HL-60 (cell line): Measurements from ENCODE around the gene SLC35F3.

Source experiments
- DNase-seq, 2 experiments: peaks; one replicate each; pipeline ENCODE4 v3.0.0-alpha.2; 2010 to 2020; ENCODE audit warnings: low read depth in 1 of 2, low spot score in 1 of 2
- H3K27ac ChIP-seq: fragments of 250-450 bp; sonication (Bioruptor Pico); replicated peaks from 2 replicates; pipeline ENCODE4 v1.5.1; 2020; ENCODE audit warnings: mild to moderate bottlenecking, moderate library complexity
- H3K27me3 ChIP-seq: fragments of 250-450 bp; sonication (Bioruptor Pico); 2 replicates; pipeline ENCODE4 v1.5.1; 2021; ENCODE audit warnings: mild to moderate bottlenecking, moderate library complexity; ENCODE audit not compliant: insufficient read depth, poor library complexity, severe bottlenecking
- H3K4me3 ChIP-seq: replicated peaks from 2 replicates; pipeline ENCODE4 v1.5.1; 2011; ENCODE audit warnings: mild to moderate bottlenecking, control low read depth, low read length; ENCODE audit not compliant: insufficient read depth
- GABPA ChIP-seq: IDR thresholded peaks from 2 replicates; pipeline ENCODE4 v1.6.1; 2012; ENCODE audit warnings: low read depth
- POLR2AphosphoS5 ChIP-seq: IDR thresholded peaks from 2 replicates; pipeline ENCODE4 v1.6.1; 2012; ENCODE audit warnings: low read depth
- SPI1 ChIP-seq: IDR thresholded peaks from 2 replicates; pipeline ENCODE4 v1.6.1; 2012; ENCODE audit warnings: low read depth, mild to moderate bottlenecking, borderline replicate concordance
- TF ChIP-seq, protein P1 (sequence below): IDR thresholded peaks from one replicate; pipeline ENCODE4 v1.5.1; 2011; ENCODE audit warnings: low read length, control low read depth, inconsistent platforms; ENCODE audit not compliant: insufficient read depth
- TF ChIP-seq, protein P2 (sequence below): IDR thresholded peaks from 2 replicates; pipeline ENCODE4 v1.6.1; 2012; ENCODE audit warnings: low read depth; ENCODE audit not compliant: insufficient replicate concordance

Gene SLC35F3

DNA sequence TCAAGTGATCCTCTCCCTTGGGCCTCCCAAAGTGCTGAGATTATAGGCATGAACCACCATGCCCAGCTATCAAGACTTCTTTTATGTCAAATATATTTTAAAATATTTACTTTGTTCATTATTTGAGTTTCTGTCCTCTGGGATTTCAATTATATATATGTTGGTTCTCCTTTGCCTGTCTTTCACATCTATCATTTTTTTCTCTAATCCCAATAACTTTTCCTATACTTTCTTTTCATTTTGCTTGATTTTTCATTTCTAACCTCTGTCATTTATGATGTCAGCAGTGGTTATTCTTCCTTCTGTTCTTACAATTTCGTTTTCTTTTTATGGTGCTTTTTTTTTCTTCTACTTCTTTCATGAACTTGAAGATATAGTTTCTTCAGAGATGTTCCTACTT lies 47.3 kb downstream of the SLC35F3 start:
- H3K4me3 ChIP-seq, result no peak overlapping the region
- DNase-seq, result no peak
- no peak for TF ChIP-seq GABPA
- TF ChIP-seq, protein P1, sequence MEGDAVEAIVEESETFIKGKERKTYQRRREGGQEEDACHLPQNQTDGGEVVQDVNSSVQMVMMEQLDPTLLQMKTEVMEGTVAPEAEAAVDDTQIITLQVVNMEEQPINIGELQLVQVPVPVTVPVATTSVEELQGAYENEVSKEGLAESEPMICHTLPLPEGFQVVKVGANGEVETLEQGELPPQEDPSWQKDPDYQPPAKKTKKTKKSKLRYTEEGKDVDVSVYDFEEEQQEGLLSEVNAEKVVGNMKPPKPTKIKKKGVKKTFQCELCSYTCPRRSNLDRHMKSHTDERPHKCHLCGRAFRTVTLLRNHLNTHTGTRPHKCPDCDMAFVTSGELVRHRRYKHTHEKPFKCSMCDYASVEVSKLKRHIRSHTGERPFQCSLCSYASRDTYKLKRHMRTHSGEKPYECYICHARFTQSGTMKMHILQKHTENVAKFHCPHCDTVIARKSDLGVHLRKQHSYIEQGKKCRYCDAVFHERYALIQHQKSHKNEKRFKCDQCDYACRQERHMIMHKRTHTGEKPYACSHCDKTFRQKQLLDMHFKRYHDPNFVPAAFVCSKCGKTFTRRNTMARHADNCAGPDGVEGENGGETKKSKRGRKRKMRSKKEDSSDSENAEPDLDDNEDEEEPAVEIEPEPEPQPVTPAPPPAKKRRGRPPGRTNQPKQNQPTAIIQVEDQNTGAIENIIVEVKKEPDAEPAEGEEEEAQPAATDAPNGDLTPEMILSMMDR, result no peak
- no peak overlapping the region for H3K27ac ChIP-seq
- H3K27me3 ChIP-seq, result no peaks in the 10 kb centered on the region

DNA sequence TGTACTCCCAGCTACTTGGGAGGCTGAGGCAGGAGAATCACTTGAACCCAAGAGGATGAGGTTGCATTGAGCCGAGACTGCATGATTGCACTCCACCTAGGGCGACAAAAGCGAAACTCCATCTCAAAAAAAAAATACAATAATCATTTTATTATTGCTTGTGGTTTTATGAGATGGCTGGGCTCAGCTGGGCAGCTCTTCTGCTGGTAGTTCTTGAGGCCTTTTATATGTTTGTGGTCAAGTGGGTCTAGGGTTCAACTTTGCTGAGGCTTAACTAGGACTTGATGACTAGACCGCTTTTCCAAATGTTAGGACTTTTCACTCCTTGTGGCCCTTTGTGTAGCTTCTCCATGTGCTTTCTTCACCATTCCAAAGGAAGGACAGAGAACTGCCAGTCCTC lies 53.2 kb downstream of the SLC35F3 start:
- DNase-seq, result no peak
- TF ChIP-seq GABPA (no peak), SPI1 (no peak), POLR2AphosphoS5 (no peak)
- TF ChIP-seq, protein P2, sequence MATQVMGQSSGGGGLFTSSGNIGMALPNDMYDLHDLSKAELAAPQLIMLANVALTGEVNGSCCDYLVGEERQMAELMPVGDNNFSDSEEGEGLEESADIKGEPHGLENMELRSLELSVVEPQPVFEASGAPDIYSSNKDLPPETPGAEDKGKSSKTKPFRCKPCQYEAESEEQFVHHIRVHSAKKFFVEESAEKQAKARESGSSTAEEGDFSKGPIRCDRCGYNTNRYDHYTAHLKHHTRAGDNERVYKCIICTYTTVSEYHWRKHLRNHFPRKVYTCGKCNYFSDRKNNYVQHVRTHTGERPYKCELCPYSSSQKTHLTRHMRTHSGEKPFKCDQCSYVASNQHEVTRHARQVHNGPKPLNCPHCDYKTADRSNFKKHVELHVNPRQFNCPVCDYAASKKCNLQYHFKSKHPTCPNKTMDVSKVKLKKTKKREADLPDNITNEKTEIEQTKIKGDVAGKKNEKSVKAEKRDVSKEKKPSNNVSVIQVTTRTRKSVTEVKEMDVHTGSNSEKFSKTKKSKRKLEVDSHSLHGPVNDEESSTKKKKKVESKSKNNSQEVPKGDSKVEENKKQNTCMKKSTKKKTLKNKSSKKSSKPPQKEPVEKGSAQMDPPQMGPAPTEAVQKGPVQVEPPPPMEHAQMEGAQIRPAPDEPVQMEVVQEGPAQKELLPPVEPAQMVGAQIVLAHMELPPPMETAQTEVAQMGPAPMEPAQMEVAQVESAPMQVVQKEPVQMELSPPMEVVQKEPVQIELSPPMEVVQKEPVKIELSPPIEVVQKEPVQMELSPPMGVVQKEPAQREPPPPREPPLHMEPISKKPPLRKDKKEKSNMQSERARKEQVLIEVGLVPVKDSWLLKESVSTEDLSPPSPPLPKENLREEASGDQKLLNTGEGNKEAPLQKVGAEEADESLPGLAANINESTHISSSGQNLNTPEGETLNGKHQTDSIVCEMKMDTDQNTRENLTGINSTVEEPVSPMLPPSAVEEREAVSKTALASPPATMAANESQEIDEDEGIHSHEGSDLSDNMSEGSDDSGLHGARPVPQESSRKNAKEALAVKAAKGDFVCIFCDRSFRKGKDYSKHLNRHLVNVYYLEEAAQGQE, result no peak
- TF ChIP-seq, protein P1, result no peak
- no peak overlapping the region for H3K27ac ChIP-seq
- no peaks in the 10 kb centered on the region for H3K27me3 ChIP-seq
- H3K4me3 ChIP-seq, result no peak overlapping the region

DNA sequence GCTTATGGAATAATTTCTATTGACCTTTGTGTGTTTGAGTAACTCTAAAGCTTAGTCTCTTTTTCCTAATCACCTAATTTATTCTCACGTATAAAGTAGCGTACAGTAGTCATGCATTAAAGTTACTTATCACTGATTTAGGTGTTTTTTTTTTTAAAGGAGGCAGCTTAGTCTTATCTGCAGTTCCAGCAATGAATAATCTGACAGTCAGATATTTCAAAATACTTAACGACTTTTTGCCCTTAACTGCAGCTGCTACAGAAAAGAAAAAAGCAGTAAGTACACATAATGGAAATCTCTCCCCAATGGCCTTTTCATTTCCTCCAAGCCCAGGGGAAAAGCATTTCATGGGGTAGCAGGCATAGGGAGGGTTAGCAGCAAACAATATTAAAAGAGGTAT lies 54.6 kb downstream of the SLC35F3 start:
- Histone ChIP-seq H3K4me3 (no peak overlapping the region), H3K27ac (no peak overlapping the region), H3K27me3 (no peaks in the 10 kb centered on the region)
- DNase-seq, result no peak
- TF ChIP-seq, protein P2, result no peak
- TF ChIP-seq, protein P1, result no peak
- TF ChIP-seq POLR2AphosphoS5, result no peak
- TF ChIP-seq GABPA, result no peak
- no peak for TF ChIP-seq SPI1

DNA sequence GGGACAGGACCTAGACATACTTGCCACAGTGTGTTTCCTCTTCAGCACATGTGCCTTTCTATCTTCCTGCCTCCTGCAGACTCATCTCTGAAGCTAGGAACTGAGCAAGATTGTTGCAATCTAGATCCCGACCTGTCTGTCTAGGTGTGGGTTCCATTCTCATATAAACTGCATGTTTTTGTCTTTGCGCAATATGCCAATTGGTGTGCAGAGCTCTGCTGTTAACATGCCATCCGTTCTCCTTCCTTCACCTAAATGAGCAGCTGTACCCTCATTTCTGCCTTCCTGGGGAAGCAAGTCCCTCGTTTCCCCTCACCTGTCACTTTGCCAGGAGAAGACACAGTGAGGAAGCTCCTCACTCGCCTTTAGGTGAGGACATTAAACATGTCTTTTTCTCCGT lies 55.5 kb downstream of the SLC35F3 start:
- no peak overlapping the region for H3K27ac ChIP-seq
- TF ChIP-seq GABPA (no peak), POLR2AphosphoS5 (no peak)
- TF ChIP-seq, protein P1, result no peak
- TF ChIP-seq, protein P2, result no peak
- H3K4me3 ChIP-seq, result no peak overlapping the region
- no peaks in the 10 kb centered on the region for H3K27me3 ChIP-seq
- DNase-seq, result no peak
